ENCODE data around the gene SLC34A1.

DNA sequence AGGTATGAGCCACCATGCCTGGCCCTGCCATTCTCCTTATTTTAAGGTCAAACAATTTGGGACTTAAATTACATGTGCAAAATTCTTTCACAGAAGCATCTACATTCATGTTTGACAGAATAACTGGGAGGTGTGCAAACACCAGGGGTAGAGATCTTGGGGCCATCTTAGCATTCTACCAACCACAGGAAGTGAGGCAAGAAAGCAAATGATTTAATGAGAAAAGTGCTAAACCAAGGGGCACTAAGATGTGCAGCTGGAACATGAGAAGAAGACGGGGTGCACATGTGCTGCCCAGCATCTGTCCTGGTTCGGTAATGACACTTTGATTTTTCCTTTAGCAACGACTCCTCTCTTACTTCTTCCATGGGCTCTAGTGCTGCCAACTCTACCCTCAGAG lies 26.3 kb downstream of the SLC34A1 start:
- no peak for TF ChIP-seq CTCF (IDR thresholded peaks at IDR 0.05; ENCODE audit: insufficient read depth, low read depth, low read length)
- no peak for TF ChIP-seq EZH2 (IDR thresholded peaks at IDR 0.05; ENCODE audit: insufficient read depth, low read length)

Measured in astrocyte (in vitro differentiated cells and primary cell).